HCT116 (cell line): ENCODE data around the gene APOL3. TPM values are rescaled to one million over a fixed set of nuclear protein-coding genes. Genes with fewer than 3 reads are reported as not detected.
"Not testable (repeated sequence)": the region's sequence is repeated elsewhere in the genome, so short reads cannot be mapped to it uniquely, and the experiment has no call there.

Source experiments
- ATAC-seq: fragments of 200-7000 bp; cut with Tn5 transposase; 2 replicates; pipeline ENCODE4 v1.9.1; 2020; ENCODE audit warnings: mild to moderate bottlenecking, moderate library complexity
- BruUV-seq: library from RNA; stranded (reverse); fragments of 400-500 nt; replicated peaks from 2 replicates; lab custom pipeline; 2021; lab: Mats Ljungman, UMichigan
- CTCF ChIA-PET: fragments of 300-600 bp; sonication (Branson Sonifier 250); formaldehyde crosslinking; loops from one replicate; lab custom pipeline; 2021; ENCODE audit warnings: antibody characterized with exemption; lab: Charles Lee
- POLR2A ChIA-PET: fragments of 300-600, 350-600 bp; sonication (Branson Sonifier 250); formaldehyde crosslinking; loops from one replicate; lab custom pipeline; 2021; ENCODE audit warnings: antibody characterized with exemption; lab: Charles Lee
- RAD21 ChIA-PET, 2 experiments: fragments of 300-600 bp; sonication (Branson Sonifier 250); formaldehyde crosslinking; loops; one replicate each; lab custom pipeline; 2023; ENCODE audit warnings: low total read pairs in 2 of 2; ENCODE audit not compliant: uncharacterized antibody in 2 of 2, unreplicated experiment in 2 of 2, low non-redundant PET in 1 of 2; lab: Charles Lee
- DNase-seq: peaks from one replicate; pipeline ENCODE4 v3.0.0-alpha.2; 2010; ENCODE audit warnings: low read depth, low spot score
- H2AFZ ChIP-seq: fragments of 200-600 bp; shearing (Covaris generic), sonication (generic); 2 replicates; pipeline ENCODE4 v1.6.1; 2017; ENCODE audit warnings: low read depth, mixed run types, mixed read lengths, antibody characterized with exemption, low read length; ENCODE audit not compliant: poor library complexity, severe bottlenecking
- H3K27ac ChIP-seq: 2 replicates; pipeline ENCODE4 v1.5.1; 2012; ENCODE audit warnings: low read depth, low read length
- H3K27me3 ChIP-seq: fragments of 200-600 bp; sonication (generic); 2 replicates; pipeline ENCODE4 v1.6.1; 2016; ENCODE audit warnings: mixed run types, low read length, mixed read lengths; ENCODE audit not compliant: insufficient read depth
- H3K36me3 ChIP-seq, 2 experiments: fragments of 200-500 bp in 1 of 2; fragments of 200-600 bp in 1 of 2; sonication (Bioruptor generic) in 1 of 2; sonication (generic) in 1 of 2; 2 replicates each; pipeline versions ENCODE4 v1.5.1 to v1.6.1; 2014 to 2016; ENCODE audit warnings: low read length in 2 of 2, inconsistent platforms in 1 of 2, mixed read lengths in 1 of 2, mixed run types in 1 of 2; ENCODE audit not compliant: insufficient read depth in 2 of 2, control insufficient read depth in 1 of 2
- H3K4me1 ChIP-seq, 2 experiments: fragments of 200-600 bp in 1 of 2; sonication (generic) in 1 of 2; 2 replicates each; pipeline versions ENCODE4 v1.5.1 to v1.6.1; 2012 to 2017; ENCODE audit warnings: low read length in 2 of 2, inconsistent platforms in 1 of 2, mild to moderate bottlenecking in 1 of 2, mixed read lengths in 1 of 2, mixed run types in 1 of 2, moderate library complexity in 1 of 2; ENCODE audit not compliant: insufficient read depth in 2 of 2, control insufficient read depth in 1 of 2
- H3K4me2 ChIP-seq: fragments of 200-600 bp; sonication (generic); 2 replicates; pipeline ENCODE4 v1.6.1; 2017; ENCODE audit warnings: mixed run types, low read length, mixed read lengths
- H3K4me3 ChIP-seq, 2 experiments: fragments of 200-600 bp in 1 of 2; sonication (generic) in 1 of 2; replicated peaks in 1 of 2; 2 replicates each; pipeline ENCODE4 v1.5.1; 2011 to 2016; ENCODE audit warnings: low read length in 2 of 2, control low read depth in 1 of 2, low read depth in 1 of 2, mild to moderate bottlenecking in 1 of 2, mixed read lengths in 1 of 2, mixed run types in 1 of 2
- H3K79me2 ChIP-seq: fragments of 200-600 bp; sonication (generic); 2 replicates; pipeline ENCODE4 v1.6.1; 2017; ENCODE audit warnings: mild to moderate bottlenecking, mixed run types, low read length, moderate library complexity, mixed read lengths; ENCODE audit not compliant: insufficient read depth
- H3K9ac ChIP-seq: fragments of 200-600 bp; sonication (generic); 2 replicates; pipeline ENCODE4 v1.6.1; 2016; ENCODE audit warnings: low read length, mixed read lengths
- H3K9me2 ChIP-seq: fragments of 200-600 bp; sonication (generic), shearing (Covaris generic); 2 replicates; pipeline ENCODE4 v1.6.1; 2017; ENCODE audit warnings: mixed run types, mild to moderate bottlenecking, moderate library complexity; ENCODE audit not compliant: insufficient read depth
- H3K9me3 ChIP-seq, 2 experiments: fragments of 200-500 bp in 1 of 2; fragments of 200-600 bp in 1 of 2; sonication (Bioruptor generic) in 1 of 2; sonication (generic) in 1 of 2; 2 replicates each; pipeline ENCODE4 v1.6.1; 2014 to 2017; ENCODE audit warnings: low read length in 2 of 2, mixed read lengths in 2 of 2, inconsistent platforms in 1 of 2, low read depth in 1 of 2, mild to moderate bottlenecking in 1 of 2, mixed run types in 1 of 2, moderate library complexity in 1 of 2; ENCODE audit not compliant: control insufficient read depth in 1 of 2, insufficient read depth in 1 of 2
- H4K20me1 ChIP-seq: fragments of 200-600 bp; sonication (generic), shearing (Covaris generic); 2 replicates; pipeline ENCODE4 v1.6.1; 2017; ENCODE audit warnings: mixed run types, mild to moderate bottlenecking, moderate library complexity; ENCODE audit not compliant: insufficient read depth
- CEBPB ChIP-seq: IDR thresholded peaks from 2 replicates; pipeline ENCODE4 v1.6.1; 2012; ENCODE audit warnings: low read depth
- EGR1 ChIP-seq: IDR thresholded peaks from 2 replicates; pipeline ENCODE4 v1.6.1; 2012; ENCODE audit warnings: low read depth
- EZH2 ChIP-seq: fragments of 200-600 bp; sonication (generic); IDR thresholded peaks from 2 replicates; pipeline ENCODE4 v1.6.1; 2017; ENCODE audit warnings: antibody characterized with exemption, mixed run types
- JUND ChIP-seq: IDR thresholded peaks from 2 replicates; pipeline ENCODE4 v1.6.1; 2012
- SP1 ChIP-seq: IDR thresholded peaks from 2 replicates; pipeline ENCODE4 v1.6.1; 2012; ENCODE audit warnings: low read depth
- SRF ChIP-seq: IDR thresholded peaks from 2 replicates; pipeline ENCODE4 v1.6.1; 2012; ENCODE audit warnings: low read depth
- ZFX ChIP-seq: fragments of 450-650 bp; IDR thresholded peaks from 2 replicates; pipeline ENCODE4 v1.6.1; 2017
- intact Hi-C: fragments of 100-400 bp; cut with micrococcal nuclease; formaldehyde crosslinking; loops from 2 replicates; pipeline ENCODE4 v1.10.0; 2022
- total RNA-seq: library from RNA; stranded (reverse); gene quantifications from one replicate; pipeline ENCODE4 v1.2.1, GENCODE V29; 2021; ENCODE audit not compliant: unreplicated experiment
- TF ChIP-seq, protein P1 (sequence below): IDR thresholded peaks from 2 replicates; pipeline ENCODE4 v1.6.1; 2011; ENCODE audit warnings: mild to moderate bottlenecking, low read length, moderate library complexity; ENCODE audit not compliant: insufficient replicate concordance; ENCODE audit errors: extremely low read depth
- TF ChIP-seq, protein P2 (sequence below): IDR thresholded peaks from 2 replicates; pipeline ENCODE4 v1.6.1; 2012

APOL3 gene
- total RNA-seq, 1 experiment from 2014 or later, result 0.49 TPM

DNA sequence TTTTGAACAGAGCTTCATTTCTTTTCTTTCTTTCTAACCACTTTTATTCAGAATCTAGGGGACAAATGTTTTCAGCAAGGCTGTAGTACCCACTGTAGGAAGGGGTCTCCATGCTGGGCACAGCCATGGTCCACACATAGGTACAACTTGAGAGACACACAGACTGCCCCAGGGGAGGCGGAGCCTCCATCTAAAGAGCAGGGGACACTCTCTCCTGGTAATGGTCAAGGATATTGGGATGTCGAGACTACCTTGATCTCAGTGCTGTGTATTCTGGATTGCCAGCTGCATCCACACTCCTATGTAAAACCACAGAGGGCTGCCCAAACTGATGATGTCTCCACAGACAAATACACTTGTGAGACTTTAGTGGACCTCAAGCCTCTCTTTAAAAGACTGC, 2.9 kb upstream of the APOL3 start:
- Histone ChIP-seq H3K79me2 (no peaks in the 10 kb centered on the region), H3K9me2 (no peaks in the 10 kb centered on the region), H3K4me1 (no peaks in the 10 kb centered on the region), H3K27me3 (peaks cover 4% of the 10 kb centered on the region; the same call in 1 of the 2 replicates), H4K20me1 (no peaks in the 10 kb centered on the region), H3K4me2 (no peak overlapping the region), H3K4me3 (no peak overlapping the region), H3K27ac (no peak overlapping the region), H3K9me3 (no peaks in the 10 kb centered on the region), H3K9ac (no peak overlapping the region), H2AFZ (no peak overlapping the region), H3K36me3 (no peaks in the 10 kb centered on the region)
- TF ChIP-seq ZFX, result no peak
- TF ChIP-seq, protein P1, sequence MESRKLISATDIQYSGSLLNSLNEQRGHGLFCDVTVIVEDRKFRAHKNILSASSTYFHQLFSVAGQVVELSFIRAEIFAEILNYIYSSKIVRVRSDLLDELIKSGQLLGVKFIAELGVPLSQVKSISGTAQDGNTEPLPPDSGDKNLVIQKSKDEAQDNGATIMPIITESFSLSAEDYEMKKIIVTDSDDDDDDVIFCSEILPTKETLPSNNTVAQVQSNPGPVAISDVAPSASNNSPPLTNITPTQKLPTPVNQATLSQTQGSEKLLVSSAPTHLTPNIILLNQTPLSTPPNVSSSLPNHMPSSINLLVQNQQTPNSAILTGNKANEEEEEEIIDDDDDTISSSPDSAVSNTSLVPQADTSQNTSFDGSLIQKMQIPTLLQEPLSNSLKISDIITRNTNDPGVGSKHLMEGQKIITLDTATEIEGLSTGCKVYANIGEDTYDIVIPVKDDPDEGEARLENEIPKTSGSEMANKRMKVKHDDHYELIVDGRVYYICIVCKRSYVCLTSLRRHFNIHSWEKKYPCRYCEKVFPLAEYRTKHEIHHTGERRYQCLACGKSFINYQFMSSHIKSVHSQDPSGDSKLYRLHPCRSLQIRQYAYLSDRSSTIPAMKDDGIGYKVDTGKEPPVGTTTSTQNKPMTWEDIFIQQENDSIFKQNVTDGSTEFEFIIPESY, result no peak
- TF ChIP-seq, protein P2, sequence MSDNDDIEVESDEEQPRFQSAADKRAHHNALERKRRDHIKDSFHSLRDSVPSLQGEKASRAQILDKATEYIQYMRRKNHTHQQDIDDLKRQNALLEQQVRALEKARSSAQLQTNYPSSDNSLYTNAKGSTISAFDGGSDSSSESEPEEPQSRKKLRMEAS, result no peak
- ChIA-PET POLR2A (no interaction called here), CTCF (interaction anchor here (1.1 to 2.3 kb wide), 2 partner anchors 16 to 31 kb away, joined by 3 to 10 read pairs; no protein-coding TSS in a partner anchor), RAD21 (no interaction called here)
- ATAC-seq (no peak; the same call in 1 of the 2 replicates), DNase-seq (no peak)
- no TSS peak for BruUV-seq
- intact Hi-C loops, result no loop called here

DNA sequence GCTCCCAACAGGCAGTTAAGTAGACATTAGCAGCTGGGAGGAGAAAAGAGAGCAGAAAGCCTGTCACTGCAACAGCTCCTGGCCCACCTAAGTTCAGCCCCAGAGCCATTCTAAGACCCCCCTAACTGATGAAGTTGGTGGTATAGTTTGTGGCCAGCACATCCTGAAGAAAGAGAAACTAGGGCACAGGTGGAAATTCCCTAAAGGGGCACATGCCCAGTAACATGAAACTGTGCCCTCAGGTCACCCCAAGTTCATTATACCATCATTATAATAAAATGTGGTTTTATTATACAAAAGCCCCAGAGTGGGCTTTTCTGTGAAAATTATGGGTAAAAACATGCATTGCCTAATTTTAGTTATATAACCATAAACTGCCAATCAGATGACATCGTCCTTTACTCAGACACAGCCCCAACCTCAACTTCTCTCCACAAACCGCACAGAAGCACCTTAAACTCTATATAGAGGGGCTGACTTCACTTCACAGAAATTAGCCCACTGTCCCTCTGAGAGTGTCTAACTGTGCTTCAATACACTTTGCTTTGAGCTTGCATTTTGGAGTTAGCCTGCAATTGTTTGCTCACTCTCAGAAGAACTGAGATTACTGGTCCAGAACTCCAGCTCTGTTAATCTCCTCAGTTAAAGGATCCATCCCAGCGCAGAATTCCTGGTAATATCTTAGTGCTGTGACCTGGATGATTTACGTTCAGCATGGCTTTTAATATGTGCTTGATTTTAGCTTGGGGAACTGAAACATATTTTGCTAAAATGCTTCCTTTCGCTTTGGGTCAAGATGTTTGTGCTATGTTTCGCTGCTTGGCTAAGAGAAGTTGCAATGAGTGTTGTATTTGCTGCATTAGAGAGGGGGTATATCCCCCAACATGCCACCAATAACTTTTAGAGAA, 1.8 kb upstream of the APOL3 start:
- Histone ChIP-seq H3K27ac (no peak overlapping the region), H3K27me3 (peaks cover 4% of the 10 kb centered on the region; the same call in 1 of the 2 replicates), H2AFZ (no peak overlapping the region), H3K4me1 (no peaks in the 10 kb centered on the region), H3K9me2 (no peaks in the 10 kb centered on the region), H3K9me3 (no peaks in the 10 kb centered on the region), H4K20me1 (no peaks in the 10 kb centered on the region), H3K4me3 (no peak overlapping the region), H3K79me2 (no peaks in the 10 kb centered on the region), H3K4me2 (no peak overlapping the region), H3K36me3 (no peaks in the 10 kb centered on the region), H3K9ac (no peak overlapping the region)
- intact Hi-C loops, result no loop called here
- BruUV-seq, result no TSS peak
- TF ChIP-seq EGR1 (no peak), SRF (no peak), EZH2 (no peak), JUND (no peak), CEBPB (no peak), SP1 (no peak)
- ChIA-PET CTCF (interaction anchor here (1.0 to 2.3 kb wide), 3 partner anchors 17 to 32 kb away, joined by 3 to 10 read pairs (median 5); no protein-coding TSS in a partner anchor), RAD21 (no interaction called here), POLR2A (no interaction called here)
- ATAC-seq (no peak), DNase-seq (no peak)

DNA sequence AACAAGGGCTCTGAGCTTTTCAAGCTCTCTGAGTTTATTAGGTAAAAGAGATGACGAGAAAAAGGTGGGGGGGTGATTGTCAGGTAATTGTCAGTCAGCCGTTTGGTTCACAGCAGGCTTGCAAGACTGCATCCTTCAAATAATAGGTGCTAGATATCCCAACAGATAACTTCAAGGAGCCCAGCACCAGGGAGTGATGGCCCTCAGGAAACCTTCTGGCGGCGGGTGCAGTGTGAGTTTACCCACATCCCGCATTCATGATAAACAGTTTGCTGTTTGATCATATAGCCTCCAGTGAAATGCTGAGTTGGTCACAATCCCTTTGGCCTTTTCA, 1.2 kb upstream of the APOL3 start:
- not testable (repeated sequence) for ATAC-seq

More for the DNA sequence above, 1.2 kb upstream of the APOL3 start:
- DNase-seq, BruUV-seq, H4K20me1 ChIP-seq, H3K9ac ChIP-seq, RAD21 ChIA-PET, H3K36me3 ChIP-seq, H3K4me2 ChIP-seq, intact Hi-C loops, H3K79me2 ChIP-seq, H3K27me3 ChIP-seq, H3K9me2 ChIP-seq, CTCF ChIA-PET, H3K4me3 ChIP-seq, POLR2A ChIA-PET, H3K27ac ChIP-seq, H2AFZ ChIP-seq, H3K4me1 ChIP-seq, H3K9me3 ChIP-seq: not testable (repeated sequence)
